HCT116 (cell line): ENCODE data around the gene FOXN3. TPM values are rescaled to one million over a fixed set of nuclear protein-coding genes. Genes with fewer than 3 reads are reported as not detected.
"Not testable (repeated sequence)": the region's sequence is repeated elsewhere in the genome, so short reads cannot be mapped to it uniquely, and the experiment has no call there.

Experiments used
- ATAC-seq: fragments of 200-7000 bp; cut with Tn5 transposase; 2 replicates; pipeline ENCODE4 v1.9.1; 2020; ENCODE audit warnings: mild to moderate bottlenecking, moderate library complexity
- BruUV-seq: library from RNA; stranded (reverse); fragments of 400-500 nt; replicated peaks from 2 replicates; lab custom pipeline; 2021; lab: Mats Ljungman, UMichigan
- CTCF ChIA-PET: fragments of 300-600 bp; sonication (Branson Sonifier 250); formaldehyde crosslinking; loops from one replicate; lab custom pipeline; 2021; ENCODE audit warnings: antibody characterized with exemption; lab: Charles Lee
- POLR2A ChIA-PET: fragments of 300-600, 350-600 bp; sonication (Branson Sonifier 250); formaldehyde crosslinking; loops from one replicate; lab custom pipeline; 2021; ENCODE audit warnings: antibody characterized with exemption; lab: Charles Lee
- RAD21 ChIA-PET, 2 experiments: fragments of 300-600 bp; sonication (Branson Sonifier 250); formaldehyde crosslinking; loops; one replicate each; lab custom pipeline; 2023; ENCODE audit warnings: low total read pairs in 2 of 2; ENCODE audit not compliant: uncharacterized antibody in 2 of 2, unreplicated experiment in 2 of 2, low non-redundant PET in 1 of 2; lab: Charles Lee
- DNase-seq: peaks from one replicate; pipeline ENCODE4 v3.0.0-alpha.2; 2010; ENCODE audit warnings: low read depth, low spot score
- H2AFZ ChIP-seq: fragments of 200-600 bp; shearing (Covaris generic), sonication (generic); 2 replicates; pipeline ENCODE4 v1.6.1; 2017; ENCODE audit warnings: low read depth, mixed run types, mixed read lengths, antibody characterized with exemption, low read length; ENCODE audit not compliant: poor library complexity, severe bottlenecking
- H3K27ac ChIP-seq: 2 replicates; pipeline ENCODE4 v1.5.1; 2012; ENCODE audit warnings: low read depth, low read length
- H3K27me3 ChIP-seq: fragments of 200-600 bp; sonication (generic); 2 replicates; pipeline ENCODE4 v1.6.1; 2016; ENCODE audit warnings: mixed run types, low read length, mixed read lengths; ENCODE audit not compliant: insufficient read depth
- H3K36me3 ChIP-seq, 2 experiments: fragments of 200-500 bp in 1 of 2; fragments of 200-600 bp in 1 of 2; sonication (Bioruptor generic) in 1 of 2; sonication (generic) in 1 of 2; 2 replicates each; pipeline versions ENCODE4 v1.5.1 to v1.6.1; 2014 to 2016; ENCODE audit warnings: low read length in 2 of 2, inconsistent platforms in 1 of 2, mixed read lengths in 1 of 2, mixed run types in 1 of 2; ENCODE audit not compliant: insufficient read depth in 2 of 2, control insufficient read depth in 1 of 2
- H3K4me1 ChIP-seq, 2 experiments: fragments of 200-600 bp in 1 of 2; sonication (generic) in 1 of 2; 2 replicates each; pipeline versions ENCODE4 v1.5.1 to v1.6.1; 2012 to 2017; ENCODE audit warnings: low read length in 2 of 2, inconsistent platforms in 1 of 2, mild to moderate bottlenecking in 1 of 2, mixed read lengths in 1 of 2, mixed run types in 1 of 2, moderate library complexity in 1 of 2; ENCODE audit not compliant: insufficient read depth in 2 of 2, control insufficient read depth in 1 of 2
- H3K4me2 ChIP-seq: fragments of 200-600 bp; sonication (generic); 2 replicates; pipeline ENCODE4 v1.6.1; 2017; ENCODE audit warnings: mixed run types, low read length, mixed read lengths
- H3K4me3 ChIP-seq, 2 experiments: fragments of 200-600 bp in 1 of 2; sonication (generic) in 1 of 2; replicated peaks in 1 of 2; 2 replicates each; pipeline ENCODE4 v1.5.1; 2011 to 2016; ENCODE audit warnings: low read length in 2 of 2, control low read depth in 1 of 2, low read depth in 1 of 2, mild to moderate bottlenecking in 1 of 2, mixed read lengths in 1 of 2, mixed run types in 1 of 2
- H3K79me2 ChIP-seq: fragments of 200-600 bp; sonication (generic); 2 replicates; pipeline ENCODE4 v1.6.1; 2017; ENCODE audit warnings: mild to moderate bottlenecking, mixed run types, low read length, moderate library complexity, mixed read lengths; ENCODE audit not compliant: insufficient read depth
- H3K9ac ChIP-seq: fragments of 200-600 bp; sonication (generic); 2 replicates; pipeline ENCODE4 v1.6.1; 2016; ENCODE audit warnings: low read length, mixed read lengths
- H3K9me2 ChIP-seq: fragments of 200-600 bp; sonication (generic), shearing (Covaris generic); 2 replicates; pipeline ENCODE4 v1.6.1; 2017; ENCODE audit warnings: mixed run types, mild to moderate bottlenecking, moderate library complexity; ENCODE audit not compliant: insufficient read depth
- H3K9me3 ChIP-seq, 2 experiments: fragments of 200-500 bp in 1 of 2; fragments of 200-600 bp in 1 of 2; sonication (Bioruptor generic) in 1 of 2; sonication (generic) in 1 of 2; 2 replicates each; pipeline ENCODE4 v1.6.1; 2014 to 2017; ENCODE audit warnings: low read length in 2 of 2, mixed read lengths in 2 of 2, inconsistent platforms in 1 of 2, low read depth in 1 of 2, mild to moderate bottlenecking in 1 of 2, mixed run types in 1 of 2, moderate library complexity in 1 of 2; ENCODE audit not compliant: control insufficient read depth in 1 of 2, insufficient read depth in 1 of 2
- H4K20me1 ChIP-seq: fragments of 200-600 bp; sonication (generic), shearing (Covaris generic); 2 replicates; pipeline ENCODE4 v1.6.1; 2017; ENCODE audit warnings: mixed run types, mild to moderate bottlenecking, moderate library complexity; ENCODE audit not compliant: insufficient read depth
- CBX3 ChIP-seq: IDR thresholded peaks from 2 replicates; pipeline ENCODE4 v1.6.1; 2012; ENCODE audit warnings: low read depth
- EGR1 ChIP-seq: IDR thresholded peaks from 2 replicates; pipeline ENCODE4 v1.6.1; 2012; ENCODE audit warnings: low read depth
- EZH2 ChIP-seq: fragments of 200-600 bp; sonication (generic); IDR thresholded peaks from 2 replicates; pipeline ENCODE4 v1.6.1; 2017; ENCODE audit warnings: antibody characterized with exemption, mixed run types
- FOSL1 ChIP-seq: IDR thresholded peaks from 2 replicates; pipeline ENCODE4 v1.6.1; 2012; ENCODE audit warnings: low read depth
- RAD21 ChIP-seq: IDR thresholded peaks from 2 replicates; pipeline ENCODE4 v1.6.1; 2012; ENCODE audit warnings: low read depth, mild to moderate bottlenecking
- SIN3A ChIP-seq: IDR thresholded peaks from 2 replicates; pipeline ENCODE4 v1.6.1; 2012; ENCODE audit warnings: low read depth
- TCF7L2 ChIP-seq: IDR thresholded peaks from 2 replicates; pipeline ENCODE4 v1.7.0; 2011; ENCODE audit warnings: borderline replicate concordance, inconsistent platforms; ENCODE audit not compliant: insufficient read depth, insufficient read length; ENCODE audit errors: extremely low read depth
- YY1 ChIP-seq: IDR thresholded peaks from 2 replicates; pipeline ENCODE4 v1.6.1; 2011; ENCODE audit warnings: low read length, low read depth, moderate library complexity, mild to moderate bottlenecking; ENCODE audit not compliant: insufficient replicate concordance; ENCODE audit errors: extremely low read depth
- ZFX ChIP-seq: fragments of 450-650 bp; IDR thresholded peaks from 2 replicates; pipeline ENCODE4 v1.6.1; 2017
- intact Hi-C: fragments of 100-400 bp; cut with micrococcal nuclease; formaldehyde crosslinking; loops from 2 replicates; pipeline ENCODE4 v1.10.0; 2022
- total RNA-seq: library from RNA; stranded (reverse); gene quantifications from one replicate; pipeline ENCODE4 v1.2.1, GENCODE V29; 2021; ENCODE audit not compliant: unreplicated experiment
- TF ChIP-seq, protein P1 (sequence below), 3 experiments: fragments of 200-600 bp in 1 of 3; sonication (generic) in 1 of 3; IDR thresholded peaks in 2 of 3; conservative IDR thresholded peaks in 1 of 3; 2 replicates each; pipeline ENCODE4 v1.5.1; 2012 to 2017; ENCODE audit warnings: low read depth in 2 of 3, low read length in 2 of 3, antibody characterized with exemption in 1 of 3, borderline replicate concordance in 1 of 3, control low read depth in 1 of 3, mild to moderate bottlenecking in 1 of 3, mixed read lengths in 1 of 3, mixed run types in 1 of 3, moderate library complexity in 1 of 3; ENCODE audit not compliant: insufficient read depth in 1 of 3

FOXN3 gene
- total RNA-seq, 1 experiment from 2014 or later = 20.0 TPM

DNA sequence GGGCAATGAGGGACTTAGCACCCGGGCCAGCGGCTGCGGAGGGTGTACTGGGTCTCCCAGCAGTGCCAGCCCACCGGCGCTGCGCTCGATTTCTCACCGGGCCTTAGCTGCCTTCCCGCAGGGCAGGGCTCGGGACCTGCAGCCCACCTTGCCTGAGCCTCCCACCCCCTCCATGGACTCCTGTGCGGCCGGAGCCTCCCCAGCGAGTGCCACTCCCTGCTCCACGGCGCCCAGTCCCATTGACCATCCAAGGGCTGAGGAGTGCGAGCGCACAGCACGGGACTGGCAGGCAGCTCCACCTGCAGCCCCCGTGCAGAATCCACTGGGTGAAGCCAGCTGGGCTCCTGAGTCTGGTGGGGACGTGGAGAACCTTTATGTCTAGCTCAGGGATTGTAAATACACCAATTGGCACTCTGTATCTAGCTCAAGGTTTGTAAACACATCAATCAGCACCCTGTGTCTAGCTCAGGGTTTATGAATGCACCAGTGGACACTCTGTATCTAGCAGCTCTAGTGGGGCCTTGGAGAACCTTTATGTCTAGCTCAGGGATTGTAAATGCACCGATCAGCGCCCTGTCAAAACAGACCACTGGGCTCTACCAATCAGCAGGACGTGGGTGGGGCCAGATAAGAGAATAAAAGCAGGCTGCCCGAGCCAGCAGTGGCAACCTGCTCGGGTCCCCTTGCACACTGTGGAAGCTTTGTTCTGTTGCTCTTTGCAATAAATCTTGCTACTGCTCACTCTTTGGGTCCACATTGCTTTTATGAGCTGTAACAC, 305.1 kb downstream of the FOXN3 start:
- H3K79me2 ChIP-seq, ATAC-seq, CTCF ChIA-PET, H3K9ac ChIP-seq, H3K27me3 ChIP-seq, H3K4me2 ChIP-seq, H3K9me3 ChIP-seq, intact Hi-C loops, BruUV-seq, H3K27ac ChIP-seq, H3K9me2 ChIP-seq, RAD21 ChIA-PET, POLR2A ChIA-PET, H2AFZ ChIP-seq, H4K20me1 ChIP-seq, H3K4me3 ChIP-seq, H3K36me3 ChIP-seq, DNase-seq, H3K4me1 ChIP-seq: not testable (repeated sequence)

DNA sequence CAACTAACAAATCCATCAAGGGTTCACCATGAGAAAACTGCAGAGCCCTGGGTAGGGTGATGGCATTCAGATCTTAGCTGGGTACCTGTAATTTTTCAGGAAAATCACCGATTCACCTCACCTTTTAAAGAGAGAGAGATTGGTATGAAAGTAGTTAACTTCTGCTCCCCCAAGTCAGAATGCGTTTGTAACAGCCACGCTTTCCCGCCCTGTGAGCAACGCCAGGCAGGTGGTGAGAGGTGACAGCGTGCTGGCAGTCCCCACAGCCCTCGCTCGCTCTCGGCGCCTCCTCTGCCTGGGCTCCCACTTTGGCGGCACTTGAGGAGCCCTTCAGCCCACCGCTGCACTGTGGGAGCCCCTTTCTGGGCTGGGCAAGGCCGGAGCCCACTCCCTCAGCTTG, 305.8 kb downstream of the FOXN3 start:
- intact Hi-C loops, DNase-seq, CTCF ChIA-PET, H2AFZ ChIP-seq, RAD21 ChIA-PET, BruUV-seq, H3K79me2 ChIP-seq, H4K20me1 ChIP-seq, POLR2A ChIA-PET, H3K4me2 ChIP-seq, H3K9ac ChIP-seq, H3K9me2 ChIP-seq, H3K9me3 ChIP-seq, H3K27ac ChIP-seq, H3K4me1 ChIP-seq, H3K4me3 ChIP-seq, ATAC-seq, H3K36me3 ChIP-seq, H3K27me3 ChIP-seq: not testable (repeated sequence)

DNA sequence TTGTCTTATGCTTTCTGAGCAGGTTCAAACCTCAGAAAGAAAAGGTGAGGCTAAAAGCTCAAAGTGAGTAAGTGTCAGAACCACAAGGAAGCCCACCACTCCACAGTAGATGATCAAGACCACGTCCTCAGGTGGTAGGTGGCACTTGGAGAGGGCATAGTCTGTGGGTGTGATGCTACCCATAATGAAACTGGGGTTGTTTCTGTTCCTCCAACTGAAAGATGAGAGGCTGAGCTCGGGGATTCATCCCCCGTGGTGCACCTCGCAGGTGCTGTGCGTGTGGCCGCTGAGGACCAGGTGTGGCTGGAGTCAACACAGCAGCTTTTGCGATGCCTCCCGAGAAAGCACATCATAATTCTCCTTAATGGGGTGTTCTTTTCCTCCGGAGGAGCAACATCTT, 306.9 kb downstream of the FOXN3 start:
- CTCF ChIA-PET = no interaction called here
- no TSS peak for BruUV-seq
- no peaks in the 10 kb centered on the region for H3K79me2 ChIP-seq
- ATAC-seq (no peak), DNase-seq (no peak)
- no peaks in the 10 kb centered on the region for H3K9me3 ChIP-seq
- no peaks in the 10 kb centered on the region for H3K4me1 ChIP-seq
- RAD21 ChIA-PET = no interaction called here
- H3K9ac ChIP-seq = no peak overlapping the region
- no peak overlapping the region for H2AFZ ChIP-seq
- no peaks in the 10 kb centered on the region for H4K20me1 ChIP-seq
- intact Hi-C loops = no loop called here
- H3K4me2 ChIP-seq = no peak overlapping the region
- no peaks in the 10 kb centered on the region for H3K36me3 ChIP-seq
- POLR2A ChIA-PET = no interaction called here
- H3K27me3 ChIP-seq = no peaks in the 10 kb centered on the region
- no peak for TF ChIP-seq TCF7L2
- TF ChIP-seq EGR1 = no peak
- TF ChIP-seq SIN3A = no peak
- TF ChIP-seq ZFX = no peak
- no peak for TF ChIP-seq RAD21
- no peak for TF ChIP-seq EZH2
- TF ChIP-seq FOSL1 = no peak
- TF ChIP-seq YY1 = no peak
- TF ChIP-seq CBX3 = no peak
- TF ChIP-seq, protein P1, sequence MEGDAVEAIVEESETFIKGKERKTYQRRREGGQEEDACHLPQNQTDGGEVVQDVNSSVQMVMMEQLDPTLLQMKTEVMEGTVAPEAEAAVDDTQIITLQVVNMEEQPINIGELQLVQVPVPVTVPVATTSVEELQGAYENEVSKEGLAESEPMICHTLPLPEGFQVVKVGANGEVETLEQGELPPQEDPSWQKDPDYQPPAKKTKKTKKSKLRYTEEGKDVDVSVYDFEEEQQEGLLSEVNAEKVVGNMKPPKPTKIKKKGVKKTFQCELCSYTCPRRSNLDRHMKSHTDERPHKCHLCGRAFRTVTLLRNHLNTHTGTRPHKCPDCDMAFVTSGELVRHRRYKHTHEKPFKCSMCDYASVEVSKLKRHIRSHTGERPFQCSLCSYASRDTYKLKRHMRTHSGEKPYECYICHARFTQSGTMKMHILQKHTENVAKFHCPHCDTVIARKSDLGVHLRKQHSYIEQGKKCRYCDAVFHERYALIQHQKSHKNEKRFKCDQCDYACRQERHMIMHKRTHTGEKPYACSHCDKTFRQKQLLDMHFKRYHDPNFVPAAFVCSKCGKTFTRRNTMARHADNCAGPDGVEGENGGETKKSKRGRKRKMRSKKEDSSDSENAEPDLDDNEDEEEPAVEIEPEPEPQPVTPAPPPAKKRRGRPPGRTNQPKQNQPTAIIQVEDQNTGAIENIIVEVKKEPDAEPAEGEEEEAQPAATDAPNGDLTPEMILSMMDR (IDR thresholded peaks at IDR 0.05 in 2 of 3, conservative IDR thresholded peaks at IDR 0.05 in 1 of 3; ENCODE audit: borderline replicate concordance in 1 of 3, insufficient read depth in 1 of 3, low read depth in 2 of 3, low read length in 2 of 3) = no peak
- no peaks in the 10 kb centered on the region for H3K9me2 ChIP-seq
- no peak overlapping the region for H3K4me3 ChIP-seq
- no peak overlapping the region for H3K27ac ChIP-seq
